T-cell (primary cell): Measurements from ENCODE around the gene MCUR1. TPM values are rescaled to one million over a fixed set of nuclear protein-coding genes. Genes with fewer than 3 reads are reported as not detected.

Experiments used
- ATAC-seq, 4 experiments: fragments of 200-7000 bp in 3 of 4; fragments of 150-1000 bp in 1 of 4; cut with Tn5 transposase; replicated peaks in 1 of 4; 1 replicate in 3 of 4; 2 replicates in 1 of 4; pipeline ENCODE4 v1.10.0; 2021; ENCODE audit warnings: moderate library complexity in 3 of 4, mild to moderate bottlenecking in 2 of 4, moderate number of reproducible peaks in 1 of 4
- CTCF ChIA-PET, 2 donors: fragments of 300-600 bp; sonication (Branson Sonifier 250); formaldehyde crosslinking; loops; one replicate each; lab custom pipeline; 2022; ENCODE audit warnings: antibody characterized with exemption in 2 of 2; lab: Charles Lee
- POLR2A ChIA-PET, 2 donors: fragments of 300-600 bp; sonication (Branson Sonifier 250); formaldehyde crosslinking; loops; one replicate each; lab custom pipeline; 2022; ENCODE audit warnings: antibody characterized with exemption in 2 of 2; lab: Charles Lee
- DNase-seq, 35 experiments: peaks; one replicate each; pipeline versions ENCODE4 v3.0.0 to v3.0.0-alpha.2; 2013 to 2023
- H3K27ac ChIP-seq: one replicate; pipeline ENCODE4 v1.5.1; 2013; ENCODE audit warnings: low read length
- H3K27me3 ChIP-seq, 2 experiments: replicated peaks in 1 of 2; 1 replicate in 1 of 2; 2 replicates in 1 of 2; pipeline versions ENCODE4 v1.6.1 to v1.7.0; 2013; ENCODE audit warnings: low read length in 1 of 2, mixed read lengths in 1 of 2; ENCODE audit not compliant: control insufficient read depth in 2 of 2, insufficient read depth in 2 of 2; ENCODE audit errors: extremely low read depth in 1 of 2
- H3K36me3 ChIP-seq, 2 donors: 1 replicate in 1 of 2; 2 replicates in 1 of 2; pipeline versions ENCODE4 v1.6.1 to v1.7.0; 2013; ENCODE audit warnings: low read length in 1 of 2; ENCODE audit not compliant: control insufficient read depth in 2 of 2, insufficient read depth in 1 of 2; ENCODE audit errors: extremely low read depth in 1 of 2
- H3K4me1 ChIP-seq, 2 experiments: 1 replicate in 1 of 2; 2 replicates in 1 of 2; pipeline versions ENCODE4 v1.6.1 to v1.7.0; 2013; ENCODE audit warnings: low read length in 2 of 2, mixed read lengths in 1 of 2; ENCODE audit not compliant: insufficient read depth in 2 of 2, control insufficient read depth in 1 of 2; ENCODE audit errors: extremely low read depth in 1 of 2
- H3K4me3 ChIP-seq, 2 donors: 1 replicate in 1 of 2; 2 replicates in 1 of 2; pipeline versions ENCODE4 v1.5.1 to v1.7.0; 2013; ENCODE audit warnings: mild to moderate bottlenecking in 2 of 2, low read length in 1 of 2, moderate library complexity in 1 of 2; ENCODE audit not compliant: control insufficient read depth in 1 of 2; ENCODE audit errors: extremely low read depth in 1 of 2
- H3K9me3 ChIP-seq: 2 replicates; pipeline ENCODE4 v1.7.0; 2013
- H3K27ac Mint-ChIP-seq, 2 donors: one replicate each; pipeline ENCODE4 v1.8.0; 2020 to 2021; ENCODE audit warnings: mild to moderate bottlenecking in 2 of 2, mixed read lengths in 2 of 2
- H3K27me3 Mint-ChIP-seq, 2 donors: one replicate each; pipeline ENCODE4 v1.8.0; 2021 to 2022; ENCODE audit warnings: mixed read lengths in 2 of 2
- H3K36me3 Mint-ChIP-seq: one replicate; pipeline ENCODE4 v1.8.0; 2021; ENCODE audit warnings: mixed read lengths
- H3K4me1 Mint-ChIP-seq, 3 donors: one replicate each; pipeline ENCODE4 v1.8.0; 2020 to 2022; ENCODE audit warnings: mixed read lengths in 3 of 3, mild to moderate bottlenecking in 1 of 3
- H3K4me3 Mint-ChIP-seq, 3 donors: one replicate each; pipeline ENCODE4 v1.8.0; 2020 to 2022; ENCODE audit warnings: mild to moderate bottlenecking in 3 of 3, mixed read lengths in 3 of 3, moderate library complexity in 3 of 3
- H3K9me3 Mint-ChIP-seq, 3 donors: one replicate each; pipeline ENCODE4 v1.8.0; 2020 to 2022; ENCODE audit warnings: mixed read lengths in 3 of 3
- WGBS: methylation state at CpG from one replicate; pipeline ENCODE4 v1.1.5; 2013; ENCODE audit warnings: missing lambda C conversion rate; ENCODE audit not compliant: insufficient coverage; 5-methylcytosine and 5-hydroxymethylcytosine counted together
- total RNA-seq, 35 experiments: library from RNA in 6 of 35; stranded (reverse) in 6 of 35; fragments of 120-200 nt in 1 of 35; gene quantifications; one replicate each; pipeline versions ENCODE4 v1.2.1 to v1.2.4 and lab custom pipeline; 2013 to 2026

MCUR1 gene
- total RNA-seq, 5 donors from 2014 or later (not counting 1 experiment from before 2014, with no cell fraction given) = 7.1 to 12.6 (median 9.3) TPM

- Histone ChIP-seq H3K4me1 (peaks cover 3 to 6% of the 10 kb centered on the region in 2 experiments), H3K27ac (no peak overlapping the region), H3K9me3 (no peaks in the 10 kb centered on the region), H3K36me3 (no peaks in the 10 kb centered on the region), H3K4me3 (no peak overlapping the region), H3K27me3 (peaks cover 0 to 8% of the 10 kb centered on the region in 2 experiments)
- WGBS = no CpG with 5 or more reads among the region's 2 CpGs
- CTCF ChIA-PET = interaction anchor here in 1 of 2 donors (0.5 kb wide), 1 partner anchor 243 kb away, joined by 3 read pairs; the partner anchor contains the start of gene SIRT5
- Mint-ChIP-seq H3K4me3 (no peak overlapping the region), H3K9me3 (no peaks in the 10 kb centered on the region), H3K27ac (no peak overlapping the region), H3K36me3 (no peaks in the 10 kb centered on the region), H3K4me1 (peaks cover 8 to 9% (median 8%) of the 10 kb centered on the region in 3 donors), H3K27me3 (no peaks in the 10 kb centered on the region)
- POLR2A ChIA-PET = no interaction called here
- DNase-seq (no peak), ATAC-seq (no peak)
Observed at GRCh38 chr6:13818341-13818740, 4.0 kb upstream of the MCUR1 start.

DNA sequence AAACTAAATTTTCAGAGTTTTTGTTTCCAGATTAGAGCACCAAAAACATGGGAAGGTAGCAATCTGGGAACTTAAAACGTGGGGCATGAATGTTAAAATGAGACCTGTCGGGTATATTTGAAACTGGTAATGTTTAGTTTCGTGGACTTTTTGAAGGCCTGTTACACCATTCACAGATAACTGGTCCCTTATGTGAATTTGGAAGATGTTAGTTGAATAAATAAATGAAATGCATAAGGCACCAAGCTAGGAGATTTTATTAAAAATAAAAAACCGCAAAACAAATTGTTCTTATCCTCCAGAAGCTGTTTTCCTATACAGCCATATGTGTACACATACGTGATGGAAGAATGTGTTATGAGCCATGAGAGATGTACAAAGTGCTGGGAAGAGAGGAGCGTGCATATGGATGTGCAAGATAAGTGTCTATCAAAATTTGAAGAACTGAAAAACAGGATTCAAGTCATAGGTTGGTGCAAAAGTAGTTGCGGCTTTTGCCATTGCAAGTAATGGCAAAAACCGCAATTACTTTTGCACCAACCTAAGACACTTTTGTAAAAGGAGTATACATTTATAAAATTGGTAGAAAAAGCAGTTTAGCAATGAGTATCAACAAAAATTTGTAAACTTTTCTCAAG, 700 bp upstream of the MCUR1 start:
- Histone ChIP-seq H3K4me3 (peak overlapping the region; percentile 42 to 53), H3K36me3 (no peaks in the 10 kb centered on the region), H3K9me3 (no peaks in the 10 kb centered on the region), H3K4me1 (peaks cover 11 to 12% of the 10 kb centered on the region in 2 experiments), H3K27me3 (no peaks in the 10 kb centered on the region), H3K27ac (peak overlapping the region; percentile 55)
- 100% methylated on average over 1 of the region's 8 CpGs for WGBS
- ATAC-seq = no peak
- peak in 1 of 35 experiments; percentile 23 for DNase-seq
- peaks cover 34 to 36% (median 35%) of the 10 kb centered on the region in 3 donors for H3K4me1 Mint-ChIP-seq
- H3K4me3 Mint-ChIP-seq = peak overlapping the region; percentile 78 to 85 (median 80)
- CTCF ChIA-PET = interaction anchor here in 1 of 2 donors (1.0 kb wide), 1 partner anchor 231 kb away, joined by 3 read pairs; no protein-coding TSS in a partner anchor
- H3K27ac Mint-ChIP-seq = peak overlapping the region; percentile 76 to 85
- H3K36me3 Mint-ChIP-seq = no peaks in the 10 kb centered on the region
- no peaks in the 10 kb centered on the region for H3K9me3 Mint-ChIP-seq
- POLR2A ChIA-PET = interaction anchor here in 1 of 2 donors (0.5 to 1.0 kb wide), 3 partner anchors 103 to 210 kb away, joined by 3 to 4 read pairs (median 4); partner anchors contain the start of genes NOL7 and RANBP9
- no peaks in the 10 kb centered on the region for H3K27me3 Mint-ChIP-seq

DNA sequence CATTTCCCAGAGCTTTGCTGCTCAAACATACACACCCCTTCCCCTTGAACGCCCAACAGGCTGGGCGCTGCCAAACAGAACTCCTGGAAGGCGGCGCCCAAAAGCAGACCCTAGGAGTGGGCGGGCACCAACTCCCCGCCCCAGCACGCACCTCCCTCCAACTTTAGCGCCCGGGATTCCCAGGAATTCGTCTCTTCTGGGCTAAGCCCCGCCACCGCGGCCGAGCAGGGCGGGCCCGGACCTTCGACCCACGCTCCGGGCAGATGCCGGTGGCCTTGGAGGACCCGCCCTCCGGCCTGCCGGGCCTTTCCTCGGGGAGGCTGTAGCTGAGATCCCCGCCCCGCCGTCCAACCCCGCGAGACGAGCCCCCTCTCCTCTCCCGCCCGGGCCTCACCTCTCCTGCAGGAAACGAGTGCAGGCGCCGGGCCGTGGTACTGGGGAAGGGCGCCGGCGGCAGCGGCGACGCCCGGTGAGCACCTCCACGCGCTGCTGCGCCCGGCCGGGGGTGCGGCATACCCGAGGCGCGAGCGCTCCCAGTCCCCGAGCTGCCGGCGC, 659 bp downstream of the MCUR1 start:
- Histone ChIP-seq H3K36me3 (no peaks in the 10 kb centered on the region), H3K27me3 (no peaks in the 10 kb centered on the region), H3K27ac (no peak overlapping the region), H3K9me3 (no peaks in the 10 kb centered on the region), H3K4me3 (peak overlapping the region; percentile 53 to 68), H3K4me1 (peaks cover 11 to 12% of the 10 kb centered on the region in 2 experiments)
- ChIA-PET POLR2A (no interaction called here), CTCF (interaction anchor here in 1 of 2 donors (0.6 to 0.9 kb wide), 2 partner anchors 19 to 239 kb away, joined by 3 to 6 read pairs; partner anchors contain the start of gene SIRT5)
- Mint-ChIP-seq H3K4me1 (peaks cover 37 to 41% (median 40%) of the 10 kb centered on the region in 3 donors), H3K27ac (peak overlapping the region; percentile 47 to 82), H3K36me3 (no peaks in the 10 kb centered on the region), H3K4me3 (peak overlapping the region; percentile 85 to 87 (median 86)), H3K9me3 (no peaks in the 10 kb centered on the region), H3K27me3 (no peaks in the 10 kb centered on the region)
- peak in 12 of 35 experiments; percentile 0 to 47 (median 15) for DNase-seq
- WGBS = 0% methylated on average over 53 of the region's 56 CpGs
- peak in 3 of 4 experiments; percentile 6 to 17 (median 11) for ATAC-seq

- Mint-ChIP-seq H3K27me3 (no peaks in the 10 kb centered on the region), H3K36me3 (peaks cover 4% of the 10 kb centered on the region), H3K4me3 (peak overlapping the region; percentile 85 to 87 (median 86)), H3K27ac (peak overlapping the region; percentile 69 to 82), H3K4me1 (peaks cover 37 to 48% (median 41%) of the 10 kb centered on the region in 3 donors), H3K9me3 (no peaks in the 10 kb centered on the region)
- POLR2A ChIA-PET = no interaction called here
- WGBS = no CpG with 5 or more reads among the region's 7 CpGs
- H3K27me3 ChIP-seq = no peaks in the 10 kb centered on the region
- no peak overlapping the region for H3K4me3 ChIP-seq
- H3K4me1 ChIP-seq = peaks cover 11 to 12% of the 10 kb centered on the region in 2 experiments
- no peak overlapping the region for H3K27ac ChIP-seq
- ATAC-seq (no peak), DNase-seq (peak in 1 of 35 experiments; percentile 8)
- CTCF ChIA-PET = interaction anchor here in 1 of 2 donors (0.9 kb wide), 1 partner anchor 238 kb away, joined by 6 read pairs; the partner anchor contains the start of gene SIRT5
- H3K9me3 ChIP-seq = no peaks in the 10 kb centered on the region
- no peaks in the 10 kb centered on the region for H3K36me3 ChIP-seq
Observed at GRCh38 chr6:13813026-13813425, 1.3 kb downstream of the MCUR1 start.

GRCh38 chr6:13812359-13812642, 2.1 kb downstream of the MCUR1 start:
- Mint-ChIP-seq H3K27me3 (no peaks in the 10 kb centered on the region), H3K9me3 (no peaks in the 10 kb centered on the region), H3K4me3 (peak overlapping the region in 1 of 3 donors; percentile 85), H3K27ac (no peak overlapping the region), H3K36me3 (peaks cover 4% of the 10 kb centered on the region), H3K4me1 (peaks cover 37 to 50% (median 41%) of the 10 kb centered on the region in 3 donors)
- CTCF ChIA-PET = interaction anchor here (0.6 to 1.2 kb wide), 3 partner anchors 18 to 196 kb away, joined by 3 to 7 read pairs (median 3); no protein-coding TSS in a partner anchor
- no peak overlapping the region for H3K27ac ChIP-seq
- H3K4me1 ChIP-seq = peaks cover 11 to 12% of the 10 kb centered on the region in 2 experiments
- ATAC-seq = no peak
- H3K9me3 ChIP-seq = no peaks in the 10 kb centered on the region
- DNase-seq = no peak
- H3K4me3 ChIP-seq = no peak overlapping the region
- POLR2A ChIA-PET = interaction anchor here in 1 of 2 donors (0.6 kb wide), 2 partner anchors 63 to 254 kb away, joined by 6 to 9 read pairs; no protein-coding TSS in a partner anchor
- H3K36me3 ChIP-seq = no peaks in the 10 kb centered on the region
- H3K27me3 ChIP-seq = no peaks in the 10 kb centered on the region
- 100% methylated on average over 5 of the region's 5 CpGs for WGBS
